CD4-positive, alpha-beta memory T cell (primary cell): Measurements from ENCODE around the gene PAM. TPM values are rescaled to one million over a fixed set of nuclear protein-coding genes. Genes with fewer than 3 reads are reported as not detected.
A peak's percentile ranks its signal among the peaks of the same experiment; 100 is the strongest.

Source experiments
- CTCF ChIA-PET: fragments of 350-600 bp; sonication (Branson Sonifier 250); formaldehyde crosslinking; loops from one replicate; lab custom pipeline; 2021; ENCODE audit warnings: inconsistent platforms; ENCODE audit not compliant: partially characterized antibody; lab: Charles Lee
- POLR2A ChIA-PET: fragments of 350-600 bp; sonication (Branson Sonifier 250); formaldehyde crosslinking; loops from one replicate; lab custom pipeline; 2021; ENCODE audit not compliant: partially characterized antibody; lab: Charles Lee
- DNase-seq, 5 donors: peaks; one replicate each; pipeline versions ENCODE4 v3.0.0 to v3.0.0-alpha.2; 2020 to 2022; ENCODE audit warnings: mixed read lengths in 1 of 5
- H3K27ac ChIP-seq: one replicate; pipeline ENCODE4 v1.7.0; 2013; ENCODE audit warnings: low read depth, low read length
- H3K27me3 ChIP-seq: 2 replicates; pipeline ENCODE4 v1.7.0; 2013; ENCODE audit warnings: mild to moderate bottlenecking, low read length, moderate library complexity; ENCODE audit not compliant: insufficient read depth
- H3K36me3 ChIP-seq: 2 replicates; pipeline ENCODE4 v1.7.0; 2013; ENCODE audit warnings: mild to moderate bottlenecking, low read length, moderate library complexity; ENCODE audit not compliant: insufficient read depth
- H3K4me1 ChIP-seq: 2 replicates; pipeline ENCODE4 v1.7.0; 2013; ENCODE audit warnings: mild to moderate bottlenecking, low read length, moderate library complexity; ENCODE audit not compliant: insufficient read depth
- H3K4me3 ChIP-seq, 2 donors: one replicate each; pipeline ENCODE4 v1.7.0; 2013; ENCODE audit warnings: low read length in 2 of 2, mild to moderate bottlenecking in 1 of 2
- H3K9me3 ChIP-seq, 2 donors: one replicate each; pipeline ENCODE4 v1.7.0; 2013; ENCODE audit warnings: low read length in 2 of 2, control low read depth in 1 of 2; ENCODE audit not compliant: control insufficient read depth in 1 of 2
- H3K27ac Mint-ChIP-seq, 7 donors: one replicate each; pipeline ENCODE4 v1.8.0; 2020 to 2021; ENCODE audit warnings: mixed read lengths in 7 of 7, mild to moderate bottlenecking in 6 of 7, inconsistent platforms in 3 of 7, moderate library complexity in 3 of 7
- H3K27me3 Mint-ChIP-seq, 2 donors: one replicate each; pipeline ENCODE4 v1.8.0; 2020 to 2021; ENCODE audit warnings: mixed read lengths in 2 of 2
- H3K36me3 Mint-ChIP-seq, 2 donors: one replicate each; pipeline ENCODE4 v1.8.0; 2020 to 2021; ENCODE audit warnings: mixed read lengths in 2 of 2, inconsistent platforms in 1 of 2, mild to moderate bottlenecking in 1 of 2
- H3K4me1 Mint-ChIP-seq, 4 donors: one replicate each; pipeline ENCODE4 v1.8.0; 2020 to 2021; ENCODE audit warnings: mixed read lengths in 4 of 4, mild to moderate bottlenecking in 1 of 4
- H3K4me3 Mint-ChIP-seq, 8 donors: one replicate each; pipeline ENCODE4 v1.8.0; 2020 to 2021; ENCODE audit warnings: mixed read lengths in 8 of 8, mild to moderate bottlenecking in 7 of 8, moderate library complexity in 6 of 8, inconsistent platforms in 3 of 8
- H3K9me3 Mint-ChIP-seq, 8 donors: one replicate each; pipeline ENCODE4 v1.8.0; 2020 to 2021; ENCODE audit warnings: mixed read lengths in 8 of 8, mild to moderate bottlenecking in 5 of 8, inconsistent platforms in 3 of 8, moderate library complexity in 1 of 8
- intact Hi-C: fragments of 100-400 bp; cut with micrococcal nuclease; formaldehyde crosslinking; loops from one replicate; pipeline ENCODE4 v1.15.1; 2023
- polyA plus RNA-seq, 2 donors: library from polyadenylated mRNA; unstranded; fragments of 300-500 nt; fragmentation: Illumina TruSeq; gene quantifications; one replicate each; pipeline ENCODE4 v1.2.3, GENCODE V29; 2021
- total RNA-seq, 2 experiments: library from RNA; stranded (reverse); gene quantifications; one replicate each; pipeline ENCODE4 v1.2.3, GENCODE V29; 2021

PAM gene
- total and polyA plus RNA-seq, 4 experiments from 2014 or later, result 25.8 to 31.0 (median 28.7) TPM

GRCh38 chr5:102888483-102888882, 133.4 kb downstream of the PAM start:
- no peaks in the 10 kb centered on the region for H3K36me3 ChIP-seq
- no peaks in the 10 kb centered on the region for H3K27me3 ChIP-seq
- no peak overlapping the region for H3K27ac ChIP-seq
- no peaks in the 10 kb centered on the region for H3K9me3 Mint-ChIP-seq
- H3K27me3 Mint-ChIP-seq, result no peaks in the 10 kb centered on the region
- no peaks in the 10 kb centered on the region for H3K9me3 ChIP-seq
- ChIA-PET CTCF (no interaction called here), POLR2A (no interaction called here)
- no peak overlapping the region for H3K27ac Mint-ChIP-seq
- intact Hi-C loops, result no loop called here
- H3K4me3 ChIP-seq, result no peak overlapping the region
- H3K4me3 Mint-ChIP-seq, result peak overlapping the region in 4 of 8 donors; percentile 4 to 48 (median 24)
- H3K36me3 Mint-ChIP-seq, result peaks cover 0 to 8% of the 10 kb centered on the region in 2 donors
- no peak for DNase-seq
- H3K4me1 ChIP-seq, result peaks cover 9% of the 10 kb centered on the region
- peaks cover 8 to 17% (median 13%) of the 10 kb centered on the region in 4 donors for H3K4me1 Mint-ChIP-seq

- H3K4me1 Mint-ChIP-seq, result peaks cover 8 to 17% (median 14%) of the 10 kb centered on the region in 4 donors
These were observed 133.9 kb downstream of the PAM start for GRCh38 chr5:102889033-102889432.

GRCh38 chr5:102890133-102890532, 135.0 kb downstream of the PAM start:
- Histone ChIP-seq H3K27me3 (no peaks in the 10 kb centered on the region), H3K27ac (no peak overlapping the region), H3K4me3 (no peak overlapping the region), H3K4me1 (peaks cover 9% of the 10 kb centered on the region), H3K36me3 (no peaks in the 10 kb centered on the region), H3K9me3 (no peaks in the 10 kb centered on the region)
- Mint-ChIP-seq H3K4me1 (peaks cover 8 to 17% (median 14%) of the 10 kb centered on the region in 4 donors), H3K27me3 (no peaks in the 10 kb centered on the region), H3K27ac (no peak overlapping the region), H3K4me3 (no peak overlapping the region), H3K9me3 (no peaks in the 10 kb centered on the region), H3K36me3 (peaks cover 6 to 19% of the 10 kb centered on the region in 2 donors)
- no peak for DNase-seq
- intact Hi-C loops, result no loop called here
- ChIA-PET CTCF (no interaction called here), POLR2A (no interaction called here)

More at GRCh38 chr5:102889033-102889432, 133.9 kb downstream of the PAM start:
- no peak overlapping the region for H3K27ac ChIP-seq
- CTCF ChIA-PET, result no interaction called here
- no peaks in the 10 kb centered on the region for H3K36me3 ChIP-seq
- no peak overlapping the region for H3K4me3 ChIP-seq
- no peaks in the 10 kb centered on the region for H3K9me3 Mint-ChIP-seq
- no peaks in the 10 kb centered on the region for H3K27me3 Mint-ChIP-seq
- no peaks in the 10 kb centered on the region for H3K27me3 ChIP-seq
- peak overlapping the region in 2 of 7 donors; percentile 27 to 42 for H3K27ac Mint-ChIP-seq
- intact Hi-C loops, result no loop called here
- H3K9me3 ChIP-seq, result no peaks in the 10 kb centered on the region
- H3K4me1 ChIP-seq, result peaks cover 9% of the 10 kb centered on the region
- no peak for DNase-seq
- peaks cover 3 to 12% of the 10 kb centered on the region in 2 donors for H3K36me3 Mint-ChIP-seq
- no peak overlapping the region for H3K4me3 Mint-ChIP-seq
- POLR2A ChIA-PET, result no interaction called here

- intact Hi-C loops, result no loop called here
- no peak for DNase-seq
- Histone ChIP-seq H3K4me1 (peaks cover 9% of the 10 kb centered on the region), H3K27me3 (no peaks in the 10 kb centered on the region), H3K36me3 (no peaks in the 10 kb centered on the region), H3K27ac (no peak overlapping the region), H3K4me3 (no peak overlapping the region), H3K9me3 (no peaks in the 10 kb centered on the region)
- CTCF ChIA-PET, result no interaction called here
- no peaks in the 10 kb centered on the region for H3K27me3 Mint-ChIP-seq
- peaks cover 6 to 19% of the 10 kb centered on the region in 2 donors for H3K36me3 Mint-ChIP-seq
- H3K9me3 Mint-ChIP-seq, result no peaks in the 10 kb centered on the region
- H3K4me3 Mint-ChIP-seq, result no peak overlapping the region
- H3K4me1 Mint-ChIP-seq, result peaks cover 8 to 17% (median 14%) of the 10 kb centered on the region in 4 donors
- POLR2A ChIA-PET, result no interaction called here
- no peak overlapping the region for H3K27ac Mint-ChIP-seq
These were observed 136.1 kb downstream of the PAM start for GRCh38 chr5:102891175-102891574.

GRCh38 chr5:102893942-102894341, 138.8 kb downstream of the PAM start:
- Mint-ChIP-seq H3K27me3 (no peaks in the 10 kb centered on the region), H3K4me3 (no peak overlapping the region), H3K9me3 (no peaks in the 10 kb centered on the region), H3K27ac (no peak overlapping the region), H3K4me1 (peaks cover 0 to 5% (median under 1%) of the 10 kb centered on the region in 4 donors), H3K36me3 (peaks cover 6 to 14% of the 10 kb centered on the region in 2 donors)
- no peak for DNase-seq
- Histone ChIP-seq H3K27me3 (no peaks in the 10 kb centered on the region), H3K27ac (no peak overlapping the region), H3K4me3 (no peak overlapping the region), H3K4me1 (no peaks in the 10 kb centered on the region), H3K9me3 (no peaks in the 10 kb centered on the region), H3K36me3 (no peaks in the 10 kb centered on the region)
- ChIA-PET POLR2A (no interaction called here), CTCF (no interaction called here)
- intact Hi-C loops, result no loop called here

GRCh38 chr5:102895234-102895633, 140.1 kb downstream of the PAM start:
- H3K27ac Mint-ChIP-seq, result no peak overlapping the region
- H3K4me1 ChIP-seq, result no peaks in the 10 kb centered on the region
- no peaks in the 10 kb centered on the region for H3K27me3 Mint-ChIP-seq
- H3K9me3 ChIP-seq, result no peaks in the 10 kb centered on the region
- no peak overlapping the region for H3K27ac ChIP-seq
- H3K4me3 Mint-ChIP-seq, result no peak overlapping the region
- peaks cover 0 to 5% (median under 1%) of the 10 kb centered on the region in 4 donors for H3K4me1 Mint-ChIP-seq
- H3K9me3 Mint-ChIP-seq, result no peaks in the 10 kb centered on the region
- DNase-seq, result no peak
- H3K36me3 ChIP-seq, result no peaks in the 10 kb centered on the region
- peaks cover 6 to 14% of the 10 kb centered on the region in 2 donors for H3K36me3 Mint-ChIP-seq
- H3K4me3 ChIP-seq, result no peak overlapping the region
- CTCF ChIA-PET, result no interaction called here
- no peaks in the 10 kb centered on the region for H3K27me3 ChIP-seq
- intact Hi-C loops, result no loop called here
- POLR2A ChIA-PET, result no interaction called here

- Mint-ChIP-seq H3K27ac (no peak overlapping the region), H3K9me3 (no peaks in the 10 kb centered on the region), H3K4me1 (peaks cover 0 to 5% (median under 1%) of the 10 kb centered on the region in 4 donors), H3K4me3 (no peak overlapping the region), H3K27me3 (no peaks in the 10 kb centered on the region), H3K36me3 (peaks cover 6 to 14% of the 10 kb centered on the region in 2 donors)
- Histone ChIP-seq H3K4me3 (no peak overlapping the region), H3K9me3 (no peaks in the 10 kb centered on the region), H3K27ac (no peak overlapping the region), H3K4me1 (no peaks in the 10 kb centered on the region), H3K27me3 (no peaks in the 10 kb centered on the region), H3K36me3 (no peaks in the 10 kb centered on the region)
- intact Hi-C loops, result no loop called here
- ChIA-PET CTCF (no interaction called here), POLR2A (no interaction called here)
- DNase-seq, result no peak
These were observed 140.9 kb downstream of the PAM start for GRCh38 chr5:102895976-102896375.
